Measurements from ENCODE around the gene OR2A14.

- no peak for TF ChIP-seq POLR2AphosphoS5 (IDR thresholded peaks at IDR 0.05; ENCODE audit: low read depth, low read length)
- TF ChIP-seq POLR2A (IDR thresholded peaks at IDR 0.05; ENCODE audit: low read depth, low read length), result no peak
- no peak for TF ChIP-seq TAF1 (IDR thresholded peaks at IDR 0.05; ENCODE audit: low read depth, low read length)
- no peak for TF ChIP-seq POU2F2 (IDR thresholded peaks at IDR 0.05; ENCODE audit: low read depth, low read length)
- no peak for TF ChIP-seq SPI1 (IDR thresholded peaks at IDR 0.05; ENCODE audit: low read depth, low read length)
Observed at GRCh38 chr7:144109283-144109682, 13.7 kb upstream of the OR2A14 start, which contains the start of gene OR2A2.

All from GM12891 (cell line).